ENCODE data around the gene ISCA2.

DNA sequence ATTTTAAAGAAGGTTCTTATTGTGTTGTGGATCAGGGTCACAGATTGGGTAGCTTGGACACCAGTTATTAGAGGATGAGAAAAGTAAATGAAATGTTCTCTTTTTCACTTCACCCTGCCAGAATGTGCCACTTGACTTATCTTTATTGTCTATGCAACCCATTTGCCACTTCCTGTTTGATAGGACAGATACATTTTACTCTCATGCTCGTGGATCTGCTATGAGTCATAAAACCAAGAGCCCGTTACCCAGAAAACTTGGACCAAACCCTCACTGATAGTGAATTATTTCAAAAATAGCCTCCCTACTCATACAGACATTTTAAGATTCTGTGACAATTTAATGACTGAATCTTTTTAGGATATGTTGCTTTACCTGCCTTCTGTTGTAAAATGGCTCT is 1.8 kb downstream of the ISCA2 start:
- TF ChIP-seq, protein P1, sequence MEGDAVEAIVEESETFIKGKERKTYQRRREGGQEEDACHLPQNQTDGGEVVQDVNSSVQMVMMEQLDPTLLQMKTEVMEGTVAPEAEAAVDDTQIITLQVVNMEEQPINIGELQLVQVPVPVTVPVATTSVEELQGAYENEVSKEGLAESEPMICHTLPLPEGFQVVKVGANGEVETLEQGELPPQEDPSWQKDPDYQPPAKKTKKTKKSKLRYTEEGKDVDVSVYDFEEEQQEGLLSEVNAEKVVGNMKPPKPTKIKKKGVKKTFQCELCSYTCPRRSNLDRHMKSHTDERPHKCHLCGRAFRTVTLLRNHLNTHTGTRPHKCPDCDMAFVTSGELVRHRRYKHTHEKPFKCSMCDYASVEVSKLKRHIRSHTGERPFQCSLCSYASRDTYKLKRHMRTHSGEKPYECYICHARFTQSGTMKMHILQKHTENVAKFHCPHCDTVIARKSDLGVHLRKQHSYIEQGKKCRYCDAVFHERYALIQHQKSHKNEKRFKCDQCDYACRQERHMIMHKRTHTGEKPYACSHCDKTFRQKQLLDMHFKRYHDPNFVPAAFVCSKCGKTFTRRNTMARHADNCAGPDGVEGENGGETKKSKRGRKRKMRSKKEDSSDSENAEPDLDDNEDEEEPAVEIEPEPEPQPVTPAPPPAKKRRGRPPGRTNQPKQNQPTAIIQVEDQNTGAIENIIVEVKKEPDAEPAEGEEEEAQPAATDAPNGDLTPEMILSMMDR (conservative IDR thresholded peaks at IDR 0.05 in 1 of 2, IDR thresholded peaks at IDR 0.05 in 1 of 2; ENCODE audit: low read depth in 1 of 2, low read length in 2 of 2): no peak
- TF ChIP-seq EZH2 (IDR thresholded peaks at IDR 0.05; ENCODE audit: low read length, missing control alignments): no peak
